ENCODE measurements around the gene DLGAP1.
A peak's percentile ranks its signal among the peaks of the same experiment; 100 is the strongest.

The DLGAP1 gene

DNA sequence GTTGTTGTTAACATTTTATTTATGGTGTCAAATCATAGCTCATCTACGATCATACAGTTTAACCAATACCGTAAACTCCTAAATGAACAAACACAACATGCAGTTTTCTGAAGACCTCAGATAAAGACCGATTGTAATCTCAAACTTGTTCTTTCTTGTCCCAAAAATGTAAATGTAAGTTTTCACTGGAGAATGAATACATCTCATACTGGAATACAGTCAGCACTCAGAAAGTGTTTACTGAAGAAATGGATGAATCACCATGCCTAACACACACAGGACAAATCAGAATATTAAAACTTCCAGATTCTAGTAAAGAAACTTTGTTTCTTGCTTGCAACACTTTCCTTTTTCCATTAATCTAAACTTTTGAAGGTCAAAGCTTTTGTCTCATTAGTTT lies 380.5 kb downstream of the DLGAP1 start:
- ChIA-PET POLR2A (no interaction called here), CTCF (no interaction called here)
- DNase-seq (ENCODE audit: extremely low spot score) = no peak
- TF ChIP-seq HDGF (IDR thresholded peaks at IDR 0.05; ENCODE audit: borderline replicate concordance) (no peak), ZNF384 (IDR thresholded peaks at IDR 0.05) (no peak), ARNT (IDR thresholded peaks at IDR 0.05) (no peak)

DNA sequence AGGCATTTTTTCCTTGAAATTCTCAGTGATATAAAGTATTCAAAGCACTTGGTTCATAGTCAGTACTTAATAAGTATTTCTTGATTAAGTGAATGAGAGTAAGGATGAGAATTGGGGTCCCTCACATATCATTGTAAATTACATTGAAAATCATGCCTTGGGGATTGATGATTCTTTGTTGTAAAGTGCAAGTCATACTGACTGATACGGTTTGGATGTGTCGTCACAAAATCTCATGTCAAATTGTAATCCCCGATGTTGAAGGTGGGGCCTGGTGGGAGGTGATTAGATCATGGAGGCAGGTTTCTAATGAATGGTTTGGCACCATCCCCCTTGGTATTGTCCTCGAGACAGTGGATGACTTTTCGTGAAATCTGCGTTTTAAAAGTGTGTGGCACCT lies 385.9 kb downstream of the DLGAP1 start:
- DNase-seq (ENCODE audit: extremely low spot score) = no peak
- TF ChIP-seq, protein P1, sequence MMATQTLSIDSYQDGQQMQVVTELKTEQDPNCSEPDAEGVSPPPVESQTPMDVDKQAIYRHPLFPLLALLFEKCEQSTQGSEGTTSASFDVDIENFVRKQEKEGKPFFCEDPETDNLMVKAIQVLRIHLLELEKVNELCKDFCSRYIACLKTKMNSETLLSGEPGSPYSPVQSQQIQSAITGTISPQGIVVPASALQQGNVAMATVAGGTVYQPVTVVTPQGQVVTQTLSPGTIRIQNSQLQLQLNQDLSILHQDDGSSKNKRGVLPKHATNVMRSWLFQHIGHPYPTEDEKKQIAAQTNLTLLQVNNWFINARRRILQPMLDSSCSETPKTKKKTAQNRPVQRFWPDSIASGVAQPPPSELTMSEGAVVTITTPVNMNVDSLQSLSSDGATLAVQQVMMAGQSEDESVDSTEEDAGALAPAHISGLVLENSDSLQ (IDR thresholded peaks at IDR 0.05) = no peak
- TF ChIP-seq ZNF384 (IDR thresholded peaks at IDR 0.05) = no peak
- TF ChIP-seq BHLHE40 (IDR thresholded peaks at IDR 0.05; ENCODE audit: borderline replicate concordance) = no peak
- no peak for TF ChIP-seq FOXM1 (IDR thresholded peaks at IDR 0.05; ENCODE audit: borderline replicate concordance)
- TF ChIP-seq FOXK2 (IDR thresholded peaks at IDR 0.05) = no peak
- no peak for TF ChIP-seq TARDBP (IDR thresholded peaks at IDR 0.05)
- no peak for TF ChIP-seq HDGF (IDR thresholded peaks at IDR 0.05; ENCODE audit: borderline replicate concordance)
- no peak for TF ChIP-seq L3MBTL2 (conservative IDR thresholded peaks at IDR 0.05)
- no peak for TF ChIP-seq ARNT (IDR thresholded peaks at IDR 0.05)
- no peak for TF ChIP-seq ELF4 (IDR thresholded peaks at IDR 0.05)
- TF ChIP-seq CTBP1 (IDR thresholded peaks at IDR 0.05; ENCODE audit: borderline replicate concordance) = no peak
- no peak for TF ChIP-seq NFRKB (IDR thresholded peaks at IDR 0.05)
- no peak for TF ChIP-seq SUZ12 (IDR thresholded peaks at IDR 0.05)
- ChIA-PET CTCF (interaction anchor here (0.9 to 1.2 kb wide), 2 partner anchors 10 to 298 kb away, joined by 3 to 4 read pairs; no protein-coding TSS in a partner anchor), POLR2A (no interaction called here)

DNA sequence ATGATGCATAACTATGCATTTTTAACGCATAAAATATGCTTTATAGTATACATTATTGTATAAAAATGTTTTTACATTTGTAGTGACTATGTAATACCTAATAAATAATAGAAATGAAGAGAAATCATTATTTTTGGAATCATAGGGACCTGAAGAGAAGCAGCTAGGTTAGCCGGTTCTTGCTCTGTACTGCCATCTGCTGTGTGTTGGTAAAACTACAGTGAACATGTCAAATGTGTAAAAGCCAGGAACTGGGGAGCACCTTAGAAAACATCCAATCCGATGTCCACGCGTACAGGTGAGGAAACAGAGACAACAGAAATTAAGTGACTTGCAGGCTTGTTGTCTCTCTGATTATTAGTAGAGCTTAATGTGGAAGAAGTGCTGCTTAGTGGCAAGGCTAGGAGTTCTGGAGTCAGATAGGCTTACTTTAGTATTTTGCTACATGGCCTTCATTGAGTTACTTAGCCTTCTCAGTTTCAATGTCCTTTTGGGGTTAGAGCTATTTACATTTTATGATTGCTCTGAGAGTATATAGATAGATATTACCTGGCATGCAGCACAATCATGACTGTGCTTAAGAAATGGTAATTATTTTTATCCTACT lies 386.5 kb downstream of the DLGAP1 start:
- DNase-seq (ENCODE audit: extremely low spot score) = peak; percentile 26
- ChIA-PET CTCF (interaction anchor here (0.9 to 1.2 kb wide), 2 partner anchors 11 to 297 kb away, joined by 3 to 4 read pairs; no protein-coding TSS in a partner anchor), POLR2A (no interaction called here)
- no peak for TF ChIP-seq ELF4 (IDR thresholded peaks at IDR 0.05)
- TF ChIP-seq ARNT (IDR thresholded peaks at IDR 0.05) = no peak
- TF ChIP-seq SP1 (IDR thresholded peaks at IDR 0.05) = no peak
- TF ChIP-seq, protein P1 (IDR thresholded peaks at IDR 0.05) = no peak
- TF ChIP-seq CTBP1 (IDR thresholded peaks at IDR 0.05; ENCODE audit: borderline replicate concordance) = no peak
- no peak for TF ChIP-seq TARDBP (IDR thresholded peaks at IDR 0.05)
- TF ChIP-seq FOXA1 (IDR thresholded peaks at IDR 0.05) = no peak
- TF ChIP-seq L3MBTL2 (conservative IDR thresholded peaks at IDR 0.05) = no peak
- no peak for TF ChIP-seq ZNF384 (IDR thresholded peaks at IDR 0.05)

DNA sequence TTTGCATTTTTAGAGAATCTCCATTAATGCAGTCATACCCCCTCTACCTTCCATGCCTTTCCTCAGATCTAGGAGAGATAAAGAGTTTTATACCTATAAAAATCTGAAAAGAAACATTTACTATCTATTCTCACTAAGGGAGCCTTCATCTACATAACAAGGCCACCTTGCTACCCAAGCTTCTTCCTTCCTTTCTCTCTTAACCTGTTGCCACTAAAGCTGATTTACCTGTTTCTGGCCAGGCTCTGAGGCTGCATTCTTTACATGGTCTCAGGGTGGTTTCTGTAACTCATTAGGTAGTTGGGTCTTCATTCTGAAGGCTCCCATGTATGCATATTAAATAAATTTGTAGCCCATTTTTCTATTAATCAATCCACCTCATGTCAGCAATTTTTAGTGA lies 391.6 kb downstream of the DLGAP1 start:
- TF ChIP-seq CTBP1 (IDR thresholded peaks at IDR 0.05; ENCODE audit: borderline replicate concordance) = no peak
- no peak for TF ChIP-seq L3MBTL2 (conservative IDR thresholded peaks at IDR 0.05)
- TF ChIP-seq FOXM1 (IDR thresholded peaks at IDR 0.05; ENCODE audit: borderline replicate concordance) = no peak
- no peak for TF ChIP-seq NFRKB (IDR thresholded peaks at IDR 0.05)
- no peak for TF ChIP-seq LEF1 (IDR thresholded peaks at IDR 0.05; ENCODE audit: borderline replicate concordance)
- TF ChIP-seq BHLHE40 (IDR thresholded peaks at IDR 0.05; ENCODE audit: borderline replicate concordance) = no peak
- no peak for TF ChIP-seq FOXK2 (IDR thresholded peaks at IDR 0.05)
- TF ChIP-seq FOXA1 (IDR thresholded peaks at IDR 0.05) = no peak
- no peak for TF ChIP-seq ZNF384 (IDR thresholded peaks at IDR 0.05)
- no peak for TF ChIP-seq ELF4 (IDR thresholded peaks at IDR 0.05)
- no peak for TF ChIP-seq SUZ12 (IDR thresholded peaks at IDR 0.05)
- TF ChIP-seq TARDBP (IDR thresholded peaks at IDR 0.05) = no peak
- TF ChIP-seq, protein P1 (IDR thresholded peaks at IDR 0.05) = no peak
- DNase-seq (ENCODE audit: extremely low spot score) = no peak
- CTCF ChIA-PET = no interaction called here
- POLR2A ChIA-PET = no interaction called here

DNA sequence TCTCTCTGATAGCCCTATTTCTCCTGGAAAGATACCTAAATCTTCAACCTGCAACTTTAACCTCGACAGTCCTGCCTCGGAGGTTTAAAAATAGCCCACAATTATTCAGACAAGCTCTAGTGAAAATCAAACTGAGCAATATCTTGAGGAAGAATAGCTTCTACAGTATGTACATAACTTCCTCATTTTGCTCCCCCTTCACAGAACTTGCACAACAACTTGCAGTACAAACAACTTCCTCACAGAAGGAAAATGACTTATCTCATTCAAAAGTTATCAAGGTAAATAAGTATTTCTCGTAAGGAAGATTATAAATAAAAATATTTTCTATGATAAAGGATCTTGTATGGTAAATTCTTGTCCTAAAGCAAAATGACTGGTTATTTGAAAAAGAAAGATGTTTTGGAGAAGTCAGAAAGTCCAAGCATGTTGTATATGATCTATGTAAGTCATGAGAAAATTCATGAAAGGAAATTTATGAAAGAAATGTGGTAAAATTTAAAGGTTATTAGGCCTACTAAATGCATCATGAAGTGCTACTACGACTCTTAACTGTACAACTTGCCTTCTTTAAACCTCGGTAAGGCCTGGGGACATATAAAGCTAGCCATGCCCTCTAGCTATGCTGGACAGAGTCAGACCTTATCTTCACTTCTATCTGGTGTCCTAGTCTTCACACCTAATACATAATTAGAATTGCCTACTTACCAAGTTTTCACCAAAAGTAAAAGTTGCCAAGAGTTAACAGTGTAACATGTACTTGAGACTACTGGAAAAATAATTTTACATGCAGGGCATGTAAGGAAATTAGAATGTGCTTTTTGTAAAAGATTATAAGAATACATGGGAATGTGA lies 394.5 kb downstream of the DLGAP1 start:
- POLR2A ChIA-PET = no interaction called here

More for the DNA sequence above, 394.5 kb downstream of the DLGAP1 start:
- TF ChIP-seq LEF1 (IDR thresholded peaks at IDR 0.05; ENCODE audit: borderline replicate concordance) (no peak), L3MBTL2 (conservative IDR thresholded peaks at IDR 0.05) (no peak), ARNT (IDR thresholded peaks at IDR 0.05) (no peak), NFRKB (IDR thresholded peaks at IDR 0.05) (no peak), FOXM1 (IDR thresholded peaks at IDR 0.05; ENCODE audit: borderline replicate concordance) (no peak), HDGF (IDR thresholded peaks at IDR 0.05; ENCODE audit: borderline replicate concordance) (no peak), TARDBP (IDR thresholded peaks at IDR 0.05) (no peak), FOXA1 (IDR thresholded peaks at IDR 0.05) (no peak), CTBP1 (IDR thresholded peaks at IDR 0.05; ENCODE audit: borderline replicate concordance) (no peak), BHLHE40 (IDR thresholded peaks at IDR 0.05; ENCODE audit: borderline replicate concordance) (no peak), FOXK2 (IDR thresholded peaks at IDR 0.05) (no peak), SUZ12 (IDR thresholded peaks at IDR 0.05) (no peak), SP1 (IDR thresholded peaks at IDR 0.05) (no peak), ELF4 (IDR thresholded peaks at IDR 0.05) (no peak), ZNF384 (IDR thresholded peaks at IDR 0.05) (no peak)
- TF ChIP-seq, protein P1 (IDR thresholded peaks at IDR 0.05) = no peak
- CTCF ChIA-PET = interaction anchor here (0.6 kb wide), 1 partner anchor 65 kb away, joined by 3 read pairs; no protein-coding TSS in a partner anchor
- no peak for DNase-seq (ENCODE audit: extremely low spot score)
